ENCODE measurements around the gene KRTAP19-8. TPM values are rescaled to one million over a fixed set of nuclear protein-coding genes. Genes with fewer than 3 reads are reported as not detected.

KRTAP19-8 gene
- total and polyA plus RNA-seq, 10 of the 15 experiments (the other 5 are each of a cell fraction or from before 2014, with no cell fraction given) = not detected

GRCh38 chr21:31043471-31043870 is 5.2 kb upstream of the KRTAP19-8 start:
- TF ChIP-seq CHD1 (IDR thresholded peaks at IDR 0.05; ENCODE audit: low read depth, low read length) = no peak
- no peak for TF ChIP-seq BCLAF1 (IDR thresholded peaks at IDR 0.05)
- TF ChIP-seq PKNOX1 (IDR thresholded peaks at IDR 0.05) = no peak
- TF ChIP-seq ZNF24 (IDR thresholded peaks at IDR 0.05) = no peak
- TF ChIP-seq RELA (IDR thresholded peaks at IDR 0.05; ENCODE audit: borderline replicate concordance, partially characterized antibody) = no peak
- no peak for TF ChIP-seq MLLT1 (IDR thresholded peaks at IDR 0.05)
- no peak for TF ChIP-seq NFYB (IDR thresholded peaks at IDR 0.05; ENCODE audit: insufficient read depth, low read depth, low read length)
- TF ChIP-seq NFYA (IDR thresholded peaks at IDR 0.05; ENCODE audit: borderline replicate concordance, low read depth, low read length) = no peak
- TF ChIP-seq BCL11A (IDR thresholded peaks at IDR 0.05; ENCODE audit: low read depth, low read length) = no peak
- TF ChIP-seq SMARCA5 (IDR thresholded peaks at IDR 0.05) = no peak
- no peak for TF ChIP-seq PAX8 (IDR thresholded peaks at IDR 0.05)
- no peak for TF ChIP-seq KDM1A (IDR thresholded peaks at IDR 0.05; ENCODE audit: borderline replicate concordance)
- no peak for TF ChIP-seq ZNF207 (IDR thresholded peaks at IDR 0.05; ENCODE audit: borderline replicate concordance)
- no peak for TF ChIP-seq SUZ12 (IDR thresholded peaks at IDR 0.05; ENCODE audit: unreplicated experiment)
- no peak for TF ChIP-seq CEBPZ (IDR thresholded peaks at IDR 0.05; ENCODE audit: low read depth, low read length)
- TF ChIP-seq NR2F1 (conservative IDR thresholded peaks at IDR 0.05) = no peak
- no peak for TF ChIP-seq RB1 (IDR thresholded peaks at IDR 0.05; ENCODE audit: borderline replicate concordance)
- no peak overlapping the region for H3K27ac ChIP-seq (ENCODE audit: control insufficient read depth, insufficient read depth)
- 60% methylated on average over 5 of the region's 5 CpGs for WGBS (ENCODE audit: insufficient coverage, insufficient replicate concordance, low lambda C conversion rate, missing lambda C conversion rate)
- RAD21 ChIA-PET (ENCODE audit: unreplicated experiment) = interaction anchor here (1.1 kb wide), 1 partner anchor 9 kb away, joined by 3 read pairs; no protein-coding TSS in a partner anchor
- H2AFZ ChIP-seq (ENCODE audit: control insufficient read depth, low read depth, low read length) = no peak overlapping the region
- SMC1A ChIA-PET (ENCODE audit: uncharacterized antibody, unreplicated experiment) = interaction anchor here (1.6 kb wide), 1 partner anchor 13 kb away, joined by 5 read pairs; no protein-coding TSS in a partner anchor
- DNase-seq (ENCODE audit: low read depth, low spot score) = no peak
- no peak for FAIRE-seq
- no peak overlapping the region for H3K9ac ChIP-seq (ENCODE audit: control insufficient read depth, insufficient read depth, low read length)
- in situ Hi-C loops (cut with MboI) = no loop called here
- CTCF ChIA-PET = interaction anchor here (0.6 kb wide), 1 partner anchor 133 kb away, joined by 3 read pairs; no protein-coding TSS in a partner anchor
- BruUV-seq (replicated peaks) = no TSS peak
- no peak for ATAC-seq
- H3K9me3 ChIP-seq (replicated peaks; ENCODE audit: control insufficient read depth, insufficient read depth, low read length) = peaks cover 3% of the 10 kb centered on the region; the same call in 2 of the 3 replicates
- POLR2A ChIA-PET = no interaction called here
- H3K79me2 ChIP-seq (ENCODE audit: control insufficient read depth, insufficient read depth, low read length) = no peaks in the 10 kb centered on the region
- no peaks in the 10 kb centered on the region for H3K36me3 ChIP-seq (ENCODE audit: control insufficient read depth in 2 of 2, insufficient read depth in 2 of 2, low read length in 1 of 2)
- intact Hi-C loops (cut with micrococcal nuclease; ENCODE audit: unreplicated experiment) = no loop called here
- H3K4me1 ChIP-seq (ENCODE audit: control insufficient read depth, insufficient read depth, low read length) = peaks cover 9% of the 10 kb centered on the region
- no peaks in the 10 kb centered on the region for H3K27me3 ChIP-seq (replicated peaks in 1 of 2; ENCODE audit: control insufficient read depth in 2 of 2, insufficient read depth in 2 of 2, low read length in 1 of 2)
- no peaks in the 10 kb centered on the region for H4K20me1 ChIP-seq (ENCODE audit: control insufficient read depth, insufficient read depth)
- no peak overlapping the region for H3K4me2 ChIP-seq (ENCODE audit: control insufficient read depth, insufficient read depth)
- H3K4me3 ChIP-seq = no peak overlapping the region
